Stimulated activated naive CD4-positive, alpha-beta T cell treated with Interleukin-2 at 50 U/mL for 16 hours (primary cell): Measurements from ENCODE around the gene MACROH2A2.
"Not testable (repeated sequence)": the region's sequence is repeated elsewhere in the genome, so short reads cannot be mapped to it uniquely, and the experiment has no call there.

Source experiments
- DNase-seq: peaks from one replicate; lab custom pipeline; 2025; lab: John Stamatoyannopoulos, UW

The MACROH2A2 gene

DNA sequence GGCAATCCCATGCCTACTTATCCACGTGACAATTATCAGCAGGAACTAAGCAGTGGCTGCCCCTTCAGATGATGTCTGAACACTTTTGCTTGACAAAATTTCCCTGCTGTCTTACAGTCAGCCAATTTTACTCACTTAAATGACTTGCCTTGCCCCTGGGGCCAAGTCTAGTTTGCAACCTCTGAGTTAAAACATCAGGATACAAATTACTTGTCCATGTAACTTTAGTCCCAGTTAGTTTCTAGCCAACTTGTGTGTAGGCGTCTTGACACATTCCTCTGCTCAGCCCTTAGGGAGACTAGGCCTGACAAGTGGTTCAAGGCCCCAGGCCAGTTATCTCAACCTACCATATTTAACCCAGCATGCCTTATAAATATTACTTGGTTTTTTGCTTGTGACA, 105.5 kb downstream of the MACROH2A2 start:
- DNase-seq, result no peak

GRCh38 chr10:70159366-70159765, 106.7 kb downstream of the MACROH2A2 start:
- DNase-seq, result not testable (repeated sequence)

GRCh38 chr10:70160798-70161197, 108.2 kb downstream of the MACROH2A2 start:
- DNase-seq, result no peak
